Neural cell (in vitro differentiated cells): Measurements from ENCODE around the gene ALK. TPM values are rescaled to one million over a fixed set of nuclear protein-coding genes. Genes with fewer than 3 reads are reported as not detected.

ENCODE experiments used
- H2AFZ ChIP-seq: fragments of 200-600, 300-800 bp; sonication (generic), shearing (Covaris generic); 2 replicates; pipeline ENCODE4 v1.6.0; 2014; ENCODE audit warnings: low read depth, mild to moderate bottlenecking, antibody characterized with exemption, low read length, moderate library complexity
- H3F3A ChIP-seq: fragments of 200-600 bp; shearing (Covaris generic); 2 replicates; pipeline ENCODE4 v1.6.1; 2016; ENCODE audit warnings: mild to moderate bottlenecking, moderate library complexity, mixed read lengths, antibody characterized with exemption, low read length; ENCODE audit not compliant: insufficient read depth, poor library complexity, severe bottlenecking
- H3K27ac ChIP-seq: fragments of 200-600, 300-800 bp; sonication (generic), shearing (Covaris generic); 2 replicates; pipeline ENCODE4 v1.5.1; 2014; ENCODE audit warnings: mild to moderate bottlenecking, low read length, moderate library complexity
- H3K27me3 ChIP-seq: fragments of 300-800, 200-600 bp; sonication (generic), shearing (Covaris generic); 2 replicates; pipeline ENCODE4 v1.6.0; 2014; ENCODE audit warnings: mild to moderate bottlenecking, low read depth, low read length, moderate library complexity; ENCODE audit not compliant: insufficient read depth
- H3K36me3 ChIP-seq: fragments of 300-800, 200-600 bp; sonication (generic), shearing (Covaris generic); 2 replicates; pipeline ENCODE4 v1.5.1; 2014; ENCODE audit warnings: mild to moderate bottlenecking, antibody characterized with exemption, low read length, moderate library complexity; ENCODE audit not compliant: insufficient read depth
- H3K4me2 ChIP-seq: fragments of 300-800, 200-600 bp; sonication (generic), shearing (Covaris generic); 2 replicates; pipeline ENCODE4 v1.6.0; 2014; ENCODE audit warnings: mild to moderate bottlenecking, low read length
- H3K4me3 ChIP-seq: fragments of 300-800, 200-600 bp; sonication (generic), shearing (Covaris generic); 2 replicates; pipeline ENCODE4 v1.5.1; 2014; ENCODE audit warnings: mild to moderate bottlenecking, low read length, moderate library complexity
- H3K79me2 ChIP-seq: fragments of 200-600 bp; shearing (Covaris generic); replicated peaks from 2 replicates; pipeline ENCODE4 v1.6.0; 2014; ENCODE audit warnings: mild to moderate bottlenecking, low read length, moderate library complexity; ENCODE audit not compliant: insufficient read depth
- H3K9ac ChIP-seq: fragments of 300-800, 200-600 bp; sonication (generic), shearing (Covaris generic); 2 replicates; pipeline ENCODE4 v1.6.1; 2016; ENCODE audit warnings: mild to moderate bottlenecking, low read length, mixed read lengths
- H3K9me2 ChIP-seq: fragments of 200-600 bp; shearing (Covaris generic); 2 replicates; pipeline ENCODE4 v1.6.1; 2016; ENCODE audit warnings: mild to moderate bottlenecking, low read length, mixed read lengths; ENCODE audit not compliant: insufficient read depth
- H3K9me3 ChIP-seq: fragments of 200-600, 300-800 bp; sonication (generic), shearing (Covaris generic); 2 replicates; pipeline ENCODE4 v1.6.1; 2016; ENCODE audit warnings: mild to moderate bottlenecking, mixed run types, low read length, moderate library complexity, mixed read lengths
- H4K20me1 ChIP-seq: fragments of 200-600 bp; shearing (Covaris generic); 2 replicates; pipeline ENCODE4 v1.6.1; 2016; ENCODE audit warnings: mild to moderate bottlenecking, mixed run types; ENCODE audit not compliant: insufficient read depth
- EP300 ChIP-seq: fragments of 450-650 bp; conservative IDR thresholded peaks from 2 replicates; pipeline ENCODE4 v1.6.1; 2014; ENCODE audit warnings: antibody characterized with exemption, mild to moderate bottlenecking, moderate library complexity; ENCODE audit not compliant: poor library complexity, severe bottlenecking
- EZH2 ChIP-seq: fragments of 200-600, 300-800 bp; shearing (Covaris generic), sonication (generic); IDR thresholded peaks from 2 replicates; pipeline ENCODE4 v1.6.1; 2014; ENCODE audit warnings: antibody characterized with exemption, low read length, borderline replicate concordance, mild to moderate bottlenecking; ENCODE audit not compliant: insufficient read depth, poor library complexity, severe bottlenecking
- MXI1 ChIP-seq: fragments of 450-650 bp; conservative IDR thresholded peaks from 2 replicates; pipeline ENCODE4 v1.6.1; 2014; ENCODE audit warnings: antibody characterized with exemption, mild to moderate bottlenecking; ENCODE audit not compliant: poor library complexity, severe bottlenecking
- POLR2AphosphoS5 ChIP-seq: IDR thresholded peaks from 2 replicates; pipeline ENCODE4 v1.6.1; 2012
- RAD21 ChIP-seq: fragments of 450-650 bp; conservative IDR thresholded peaks from 2 replicates; pipeline ENCODE4 v1.6.1; 2014; ENCODE audit warnings: antibody characterized with exemption, mild to moderate bottlenecking, moderate library complexity
- SMC3 ChIP-seq: fragments of 450-650 bp; conservative IDR thresholded peaks from 2 replicates; pipeline ENCODE4 v1.6.1; 2014; ENCODE audit warnings: antibody characterized with exemption, mild to moderate bottlenecking, moderate library complexity; ENCODE audit not compliant: poor library complexity
- TAF1 ChIP-seq: IDR thresholded peaks from 2 replicates; pipeline ENCODE4 v1.6.1; 2012; ENCODE audit warnings: low read depth
- polyA plus RNA-seq: library from polyadenylated mRNA; depleted of rRNA; stranded (reverse); fragments of >200 nt; gene quantifications from 2 replicates; pipeline ENCODE4 v1.2.3, GENCODE V29; 2014
- TF ChIP-seq, protein P1 (sequence below): fragments of 450-650 bp; IDR thresholded peaks from 2 replicates; pipeline ENCODE4 v1.5.1; 2014; ENCODE audit warnings: antibody characterized with exemption, mild to moderate bottlenecking, moderate library complexity; ENCODE audit not compliant: poor library complexity, severe bottlenecking
- TF ChIP-seq, protein P2 (sequence below): IDR thresholded peaks from 2 replicates; pipeline ENCODE4 v1.6.1; 2012; ENCODE audit warnings: borderline replicate concordance

Gene ALK
- polyA plus RNA-seq, 1 donor from 2014 or later: 7.1 TPM

- Histone ChIP-seq H3K4me3 (no peak overlapping the region), H3K79me2 (no peaks in the 10 kb centered on the region), H2AFZ (no peak overlapping the region), H3K27ac (no peak overlapping the region), H3K9me2 (no peaks in the 10 kb centered on the region), H3F3A (no peaks in the 10 kb centered on the region), H4K20me1 (no peaks in the 10 kb centered on the region), H3K36me3 (no peaks in the 10 kb centered on the region), H3K27me3 (no peaks in the 10 kb centered on the region), H3K9me3 (peaks cover 4% of the 10 kb centered on the region), H3K9ac (no peak overlapping the region), H3K4me2 (no peak overlapping the region)
- TF ChIP-seq, protein P1, sequence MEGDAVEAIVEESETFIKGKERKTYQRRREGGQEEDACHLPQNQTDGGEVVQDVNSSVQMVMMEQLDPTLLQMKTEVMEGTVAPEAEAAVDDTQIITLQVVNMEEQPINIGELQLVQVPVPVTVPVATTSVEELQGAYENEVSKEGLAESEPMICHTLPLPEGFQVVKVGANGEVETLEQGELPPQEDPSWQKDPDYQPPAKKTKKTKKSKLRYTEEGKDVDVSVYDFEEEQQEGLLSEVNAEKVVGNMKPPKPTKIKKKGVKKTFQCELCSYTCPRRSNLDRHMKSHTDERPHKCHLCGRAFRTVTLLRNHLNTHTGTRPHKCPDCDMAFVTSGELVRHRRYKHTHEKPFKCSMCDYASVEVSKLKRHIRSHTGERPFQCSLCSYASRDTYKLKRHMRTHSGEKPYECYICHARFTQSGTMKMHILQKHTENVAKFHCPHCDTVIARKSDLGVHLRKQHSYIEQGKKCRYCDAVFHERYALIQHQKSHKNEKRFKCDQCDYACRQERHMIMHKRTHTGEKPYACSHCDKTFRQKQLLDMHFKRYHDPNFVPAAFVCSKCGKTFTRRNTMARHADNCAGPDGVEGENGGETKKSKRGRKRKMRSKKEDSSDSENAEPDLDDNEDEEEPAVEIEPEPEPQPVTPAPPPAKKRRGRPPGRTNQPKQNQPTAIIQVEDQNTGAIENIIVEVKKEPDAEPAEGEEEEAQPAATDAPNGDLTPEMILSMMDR: no peak
- TF ChIP-seq EP300 (no peak), POLR2AphosphoS5 (no peak), TAF1 (no peak), RAD21 (no peak), EZH2 (no peak), SMC3 (no peak), MXI1 (no peak)
- TF ChIP-seq, protein P2, sequence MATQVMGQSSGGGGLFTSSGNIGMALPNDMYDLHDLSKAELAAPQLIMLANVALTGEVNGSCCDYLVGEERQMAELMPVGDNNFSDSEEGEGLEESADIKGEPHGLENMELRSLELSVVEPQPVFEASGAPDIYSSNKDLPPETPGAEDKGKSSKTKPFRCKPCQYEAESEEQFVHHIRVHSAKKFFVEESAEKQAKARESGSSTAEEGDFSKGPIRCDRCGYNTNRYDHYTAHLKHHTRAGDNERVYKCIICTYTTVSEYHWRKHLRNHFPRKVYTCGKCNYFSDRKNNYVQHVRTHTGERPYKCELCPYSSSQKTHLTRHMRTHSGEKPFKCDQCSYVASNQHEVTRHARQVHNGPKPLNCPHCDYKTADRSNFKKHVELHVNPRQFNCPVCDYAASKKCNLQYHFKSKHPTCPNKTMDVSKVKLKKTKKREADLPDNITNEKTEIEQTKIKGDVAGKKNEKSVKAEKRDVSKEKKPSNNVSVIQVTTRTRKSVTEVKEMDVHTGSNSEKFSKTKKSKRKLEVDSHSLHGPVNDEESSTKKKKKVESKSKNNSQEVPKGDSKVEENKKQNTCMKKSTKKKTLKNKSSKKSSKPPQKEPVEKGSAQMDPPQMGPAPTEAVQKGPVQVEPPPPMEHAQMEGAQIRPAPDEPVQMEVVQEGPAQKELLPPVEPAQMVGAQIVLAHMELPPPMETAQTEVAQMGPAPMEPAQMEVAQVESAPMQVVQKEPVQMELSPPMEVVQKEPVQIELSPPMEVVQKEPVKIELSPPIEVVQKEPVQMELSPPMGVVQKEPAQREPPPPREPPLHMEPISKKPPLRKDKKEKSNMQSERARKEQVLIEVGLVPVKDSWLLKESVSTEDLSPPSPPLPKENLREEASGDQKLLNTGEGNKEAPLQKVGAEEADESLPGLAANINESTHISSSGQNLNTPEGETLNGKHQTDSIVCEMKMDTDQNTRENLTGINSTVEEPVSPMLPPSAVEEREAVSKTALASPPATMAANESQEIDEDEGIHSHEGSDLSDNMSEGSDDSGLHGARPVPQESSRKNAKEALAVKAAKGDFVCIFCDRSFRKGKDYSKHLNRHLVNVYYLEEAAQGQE: no peak
Measured at GRCh38 chr2:29469961-29470360, 451.4 kb downstream of the ALK start.

- H3K9me3 ChIP-seq: peaks cover 4% of the 10 kb centered on the region
- no peak overlapping the region for H3K4me2 ChIP-seq
- no peak overlapping the region for H3K9ac ChIP-seq
- H3K36me3 ChIP-seq: no peaks in the 10 kb centered on the region
- no peak overlapping the region for H3K4me3 ChIP-seq
- H2AFZ ChIP-seq: no peak overlapping the region
- no peak overlapping the region for H3K27ac ChIP-seq
- no peaks in the 10 kb centered on the region for H3K79me2 ChIP-seq
- no peaks in the 10 kb centered on the region for H3K9me2 ChIP-seq
- no peaks in the 10 kb centered on the region for H3K27me3 ChIP-seq
- H3F3A ChIP-seq: no peaks in the 10 kb centered on the region
- no peaks in the 10 kb centered on the region for H4K20me1 ChIP-seq
- TF ChIP-seq SMC3: no peak
- TF ChIP-seq, protein P2: no peak
- no peak for TF ChIP-seq RAD21
- no peak for TF ChIP-seq MXI1
- no peak for TF ChIP-seq TAF1
- no peak for TF ChIP-seq EP300
- TF ChIP-seq, protein P1: no peak
- TF ChIP-seq POLR2AphosphoS5: no peak
- TF ChIP-seq EZH2: no peak
Measured at GRCh38 chr2:29469516-29469915, 451.9 kb downstream of the ALK start.
